Upper lobe of left lung (tissue), 6 donors: Measurements from ENCODE around the gene COQ4. TPM values are rescaled to one million over a fixed set of nuclear protein-coding genes. Genes with fewer than 3 reads are reported as not detected.

Source experiments
- ATAC-seq, 2 donors: fragments of 200-7000 bp; cut with Tn5 transposase; one replicate each; pipeline ENCODE4 v1.9.1; 2022; ENCODE audit warnings: mild to moderate bottlenecking in 2 of 2, moderate library complexity in 2 of 2; ENCODE audit not compliant: low FRiP score in 2 of 2
- DNase-seq, 2 donors: peaks; one replicate each; pipeline ENCODE4 v3.0.0-alpha.2; 2019 to 2020
- H3K27ac ChIP-seq, 4 donors: fragments of 200-600 bp; sonication (generic); one replicate each; pipeline ENCODE4 v1.5.1; 2016 to 2019
- H3K27me3 ChIP-seq, 4 donors: fragments of 200-600 bp; sonication (generic); one replicate each; pipeline ENCODE4 v1.5.1; 2017 to 2019
- H3K36me3 ChIP-seq, 4 donors: fragments of 200-600 bp; sonication (generic); one replicate each; pipeline ENCODE4 v1.5.1; 2016 to 2019
- H3K4me1 ChIP-seq, 4 donors: fragments of 200-600 bp; sonication (generic); one replicate each; pipeline ENCODE4 v1.5.1; 2018 to 2019
- H3K4me3 ChIP-seq, 4 donors: fragments of 200-600 bp; sonication (generic); one replicate each; pipeline ENCODE4 v1.5.1; 2017 to 2019; ENCODE audit warnings: mild to moderate bottlenecking in 2 of 4, moderate library complexity in 1 of 4
- H3K9me3 ChIP-seq, 4 donors: fragments of 200-600 bp; sonication (generic); one replicate each; pipeline ENCODE4 v1.5.1; 2018 to 2019
- EP300 ChIP-seq, 4 donors: sonication (generic); formaldehyde crosslinking; IDR thresholded peaks; one replicate each; pipeline ENCODE4 v1.5.1; 2017; ENCODE audit warnings: antibody characterized with exemption in 4 of 4, control low read depth in 2 of 4
- POLR2A ChIP-seq, 4 donors: fragments of 450-650 bp; IDR thresholded peaks; one replicate each; pipeline ENCODE4 v1.5.1; 2016 to 2017; ENCODE audit warnings: antibody characterized with exemption in 4 of 4, mild to moderate bottlenecking in 2 of 4
- POLR2AphosphoS5 ChIP-seq, 2 donors: sonication (generic); formaldehyde crosslinking; IDR thresholded peaks; one replicate each; pipeline ENCODE4 v1.5.1; 2017; ENCODE audit warnings: antibody characterized with exemption in 2 of 2
- WGBS, 2 donors: methylation state at CpG; one replicate each; pipeline ENCODE4 v1.1.5; 2017 to 2018; 5-methylcytosine and 5-hydroxymethylcytosine counted together
- total RNA-seq, 6 donors: library from RNA; depleted of rRNA in 4 of 6; stranded (reverse); fragments of >200 nt in 4 of 6; gene quantifications; one replicate each; pipeline versions ENCODE4 v1.1.0 to v1.2.1, GENCODE V29; 2016 to 2021
- TF ChIP-seq, protein P1 (sequence below), 6 experiments: fragments of 450-650 bp in 4 of 6; fragments of 200-600 bp in 2 of 6; sonication (generic) in 2 of 6; IDR thresholded peaks; one replicate each; pipeline ENCODE4 v1.5.1; 2016 to 2019; ENCODE audit warnings: antibody characterized with exemption in 6 of 6
- donor health status: DM: no; HTN: no; CAD: no; lungs with moderate emphysema.
- donor health status: DM: no; HTN: yes; CAD: no; lungs with severe emphysema.

Gene COQ4
- total RNA-seq, 6 donors from 2014 or later, result 36.1 to 83.8 (median 55.2) TPM

GRCh38 chr9:128371630-128372117, 49.0 kb downstream of the COQ4 start:
- WGBS, 2 donors, result 0 to 1% methylated on average over 7 to 10 of the region's 10 CpGs
- ATAC-seq (no peak), DNase-seq (no peak)
- TF ChIP-seq POLR2A (IDR thresholded peaks at IDR 0.05), result no peak
- no peak for TF ChIP-seq EP300 (IDR thresholded peaks at IDR 0.05)
- TF ChIP-seq, protein P1, sequence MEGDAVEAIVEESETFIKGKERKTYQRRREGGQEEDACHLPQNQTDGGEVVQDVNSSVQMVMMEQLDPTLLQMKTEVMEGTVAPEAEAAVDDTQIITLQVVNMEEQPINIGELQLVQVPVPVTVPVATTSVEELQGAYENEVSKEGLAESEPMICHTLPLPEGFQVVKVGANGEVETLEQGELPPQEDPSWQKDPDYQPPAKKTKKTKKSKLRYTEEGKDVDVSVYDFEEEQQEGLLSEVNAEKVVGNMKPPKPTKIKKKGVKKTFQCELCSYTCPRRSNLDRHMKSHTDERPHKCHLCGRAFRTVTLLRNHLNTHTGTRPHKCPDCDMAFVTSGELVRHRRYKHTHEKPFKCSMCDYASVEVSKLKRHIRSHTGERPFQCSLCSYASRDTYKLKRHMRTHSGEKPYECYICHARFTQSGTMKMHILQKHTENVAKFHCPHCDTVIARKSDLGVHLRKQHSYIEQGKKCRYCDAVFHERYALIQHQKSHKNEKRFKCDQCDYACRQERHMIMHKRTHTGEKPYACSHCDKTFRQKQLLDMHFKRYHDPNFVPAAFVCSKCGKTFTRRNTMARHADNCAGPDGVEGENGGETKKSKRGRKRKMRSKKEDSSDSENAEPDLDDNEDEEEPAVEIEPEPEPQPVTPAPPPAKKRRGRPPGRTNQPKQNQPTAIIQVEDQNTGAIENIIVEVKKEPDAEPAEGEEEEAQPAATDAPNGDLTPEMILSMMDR (IDR thresholded peaks at IDR 0.05), result peak in 1 of 6 experiments; percentile 5
- TF ChIP-seq POLR2AphosphoS5 (IDR thresholded peaks at IDR 0.05), result no peak
- Histone ChIP-seq H3K9me3 (no peaks in the 10 kb centered on the region), H3K4me3 (peak overlapping the region; percentile 70 to 87 (median 72)), H3K36me3 (peaks cover 0 to 10% (median 0%) of the 10 kb centered on the region in 4 donors), H3K4me1 (peaks cover 17 to 24% (median 19%) of the 10 kb centered on the region in 4 donors), H3K27ac (peak overlapping the region; percentile 87 to 94 (median 90)), H3K27me3 (no peaks in the 10 kb centered on the region)

DNA sequence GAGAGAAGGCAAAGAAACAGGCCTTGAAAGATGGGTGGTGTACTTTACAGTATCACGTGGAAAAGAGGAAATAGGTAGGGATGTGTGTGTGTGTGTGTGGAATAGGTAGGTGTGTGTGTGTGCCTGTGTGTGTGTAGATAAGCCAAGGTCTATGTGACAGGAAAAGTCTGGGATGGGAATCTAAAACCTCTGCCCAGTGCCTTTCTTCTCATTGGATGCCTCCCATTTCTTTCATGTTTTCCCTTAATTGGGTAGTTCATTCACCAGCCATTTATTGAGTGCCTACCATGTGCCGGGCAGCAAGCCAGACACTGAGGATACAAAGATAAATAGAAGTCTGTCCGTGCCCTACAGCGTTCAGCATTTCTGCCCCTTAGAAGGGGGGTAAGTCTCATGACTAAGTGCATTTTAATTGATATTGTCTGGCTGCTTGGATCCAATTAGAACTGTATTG, 49.6 kb downstream of the COQ4 start:
- H3K27me3 ChIP-seq, result no peaks in the 10 kb centered on the region
- H3K4me1 ChIP-seq, result peaks cover 17 to 24% (median 19%) of the 10 kb centered on the region in 4 donors
- 25 to 29% methylated on average over 4 of the region's 4 CpGs for WGBS, 2 donors
- ATAC-seq (no peak), DNase-seq (no peak)
- TF ChIP-seq POLR2AphosphoS5 (IDR thresholded peaks at IDR 0.05) (no peak), EP300 (IDR thresholded peaks at IDR 0.05) (no peak), POLR2A (IDR thresholded peaks at IDR 0.05) (no peak)
- TF ChIP-seq, protein P1 (IDR thresholded peaks at IDR 0.05), result no peak
- H3K36me3 ChIP-seq, result peaks cover 0 to 10% (median 0%) of the 10 kb centered on the region in 4 donors
- peak overlapping the region in 3 of 4 donors; percentile 89 to 94 (median 92) for H3K27ac ChIP-seq
- no peaks in the 10 kb centered on the region for H3K9me3 ChIP-seq
- H3K4me3 ChIP-seq, result peak overlapping the region; percentile 70 to 87 (median 72)

DNA sequence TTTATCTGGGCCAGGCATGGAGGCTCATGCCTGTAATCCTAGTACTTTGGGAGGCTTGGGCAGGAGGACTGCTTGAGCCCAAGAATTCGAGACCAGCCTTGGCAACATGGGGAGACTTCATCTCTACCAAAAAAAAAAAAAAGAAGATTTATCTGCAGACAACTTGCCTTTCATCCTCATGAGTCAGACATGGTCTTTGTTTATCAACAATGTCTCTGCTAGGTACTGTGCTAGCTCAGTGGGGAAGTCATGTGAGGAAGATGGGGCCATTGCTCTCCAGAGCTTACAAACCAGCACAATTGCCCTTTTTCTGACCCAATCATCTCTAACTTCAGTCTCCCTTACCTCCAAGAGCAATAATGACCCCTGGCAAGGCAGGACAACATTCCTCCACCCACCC, 50.1 kb downstream of the COQ4 start:
- WGBS, 2 donors, result 85 to 88% methylated on average over 1 of the region's 1 CpG
- H3K4me1 ChIP-seq, result peaks cover 17 to 24% (median 19%) of the 10 kb centered on the region in 4 donors
- no peak overlapping the region for H3K4me3 ChIP-seq
- DNase-seq (no peak), ATAC-seq (no peak)
- H3K27me3 ChIP-seq, result no peaks in the 10 kb centered on the region
- TF ChIP-seq EP300 (IDR thresholded peaks at IDR 0.05) (no peak), POLR2AphosphoS5 (IDR thresholded peaks at IDR 0.05) (no peak), POLR2A (IDR thresholded peaks at IDR 0.05) (no peak)
- TF ChIP-seq, protein P1 (IDR thresholded peaks at IDR 0.05), result no peak
- H3K36me3 ChIP-seq, result peaks cover 0 to 15% (median under 1%) of the 10 kb centered on the region in 4 donors
- H3K9me3 ChIP-seq, result no peaks in the 10 kb centered on the region
- H3K27ac ChIP-seq, result no peak overlapping the region

DNA sequence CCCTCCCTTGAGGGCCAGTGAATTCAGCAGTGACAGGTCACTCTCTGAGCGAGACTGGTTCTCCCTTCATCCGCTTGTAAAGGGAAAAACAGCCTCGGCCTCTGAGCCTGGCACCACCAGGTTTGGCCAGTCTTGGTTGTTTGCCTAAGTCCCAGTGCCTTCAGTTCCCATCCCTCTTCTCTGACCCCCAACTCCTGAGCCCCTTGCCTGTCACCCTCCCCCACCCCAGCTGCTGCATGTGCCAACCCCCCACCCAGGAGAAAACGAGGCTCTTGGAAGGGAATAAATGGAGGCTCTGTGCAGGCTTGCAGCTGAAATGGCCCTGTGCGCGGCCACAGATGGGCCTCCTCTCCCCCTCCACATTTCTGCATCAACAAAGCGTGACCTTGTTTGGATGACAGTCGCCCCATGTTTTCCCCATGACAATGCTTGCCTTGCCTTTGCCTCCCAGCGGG, 51.6 kb downstream of the COQ4 start:
- 92 to 96% methylated on average over 5 to 9 of the region's 9 CpGs for WGBS, 2 donors

More for the DNA sequence above, 51.6 kb downstream of the COQ4 start:
- Histone ChIP-seq H3K9me3 (no peaks in the 10 kb centered on the region), H3K36me3 (peaks cover 3 to 30% (median 10%) of the 10 kb centered on the region in 4 donors), H3K27me3 (no peaks in the 10 kb centered on the region), H3K4me1 (peaks cover 17 to 24% (median 19%) of the 10 kb centered on the region in 4 donors), H3K4me3 (no peak overlapping the region), H3K27ac (no peak overlapping the region)
- no peak for TF ChIP-seq EP300 (IDR thresholded peaks at IDR 0.05)
- TF ChIP-seq, protein P1 (IDR thresholded peaks at IDR 0.05), result no peak
- no peak for TF ChIP-seq POLR2AphosphoS5 (IDR thresholded peaks at IDR 0.05)
- TF ChIP-seq POLR2A (IDR thresholded peaks at IDR 0.05), result no peak
- no peak for ATAC-seq
- DNase-seq, result no peak
